K562 (cell line): ENCODE data around the gene HMOX1.

Experiments used
- ARID2 ChIP-seq: fragments of 450-650 bp; IDR thresholded peaks from 2 replicates; pipeline ENCODE4 v1.6.1; 2017; ENCODE audit warnings: antibody characterized with exemption, mild to moderate bottlenecking
- CTCF ChIP-seq, 3 experiments: IDR thresholded peaks in 2 of 3; conservative IDR thresholded peaks in 1 of 3; 2 replicates each; pipeline ENCODE4 v1.5.1; 2011 to 2012; ENCODE audit warnings: low read length in 3 of 3, mild to moderate bottlenecking in 3 of 3, control low read depth in 2 of 3, improper control_type of control experiment in 1 of 3, inconsistent platforms in 1 of 3, low read depth in 1 of 3, mixed read lengths in 1 of 3, moderate library complexity in 1 of 3; ENCODE audit not compliant: insufficient read depth in 2 of 3
- EZH2 ChIP-seq: IDR thresholded peaks from 2 replicates; pipeline ENCODE4 v1.6.1; 2012; ENCODE audit warnings: low read depth, mild to moderate bottlenecking, inconsistent platforms, low read length, borderline replicate concordance
- JUND ChIP-seq, 2 experiments: IDR thresholded peaks; 2 replicates in 1 of 2; 3 replicates in 1 of 2; pipeline ENCODE4 v1.6.1; 2011; ENCODE audit warnings: borderline replicate concordance in 2 of 2, low read depth in 2 of 2, low read length in 2 of 2, improper control_type of control experiment in 1 of 2, missing biosample characterization in 1 of 2, missing genetic modification characterization in 1 of 2, missing genetic modification reagents in 1 of 2
- NFE2L1 ChIP-seq: fragments of 450-650 bp; IDR thresholded peaks from 2 replicates; pipeline ENCODE4 v1.6.1; 2016; ENCODE audit warnings: missing genetic modification characterization, low read depth, mild to moderate bottlenecking, missing compliant biosample characterization, moderate library complexity, borderline replicate concordance
- PREB ChIP-seq: sonication (generic); formaldehyde crosslinking; IDR thresholded peaks from 2 replicates; pipeline ENCODE4 v1.8.1; 2023; ENCODE audit warnings: mild to moderate bottlenecking, missing genetic modification reagents
- RAD51 ChIP-seq: fragments of 450-650 bp; IDR thresholded peaks from 2 replicates; pipeline ENCODE4 v1.7.1; 2016; ENCODE audit warnings: low read depth, mild to moderate bottlenecking, borderline replicate concordance
- RFX5 ChIP-seq: IDR thresholded peaks from 2 replicates; pipeline ENCODE4 v1.6.1; 2011; ENCODE audit warnings: low read depth, mild to moderate bottlenecking, improper control_type of control experiment, low read length

DNA sequence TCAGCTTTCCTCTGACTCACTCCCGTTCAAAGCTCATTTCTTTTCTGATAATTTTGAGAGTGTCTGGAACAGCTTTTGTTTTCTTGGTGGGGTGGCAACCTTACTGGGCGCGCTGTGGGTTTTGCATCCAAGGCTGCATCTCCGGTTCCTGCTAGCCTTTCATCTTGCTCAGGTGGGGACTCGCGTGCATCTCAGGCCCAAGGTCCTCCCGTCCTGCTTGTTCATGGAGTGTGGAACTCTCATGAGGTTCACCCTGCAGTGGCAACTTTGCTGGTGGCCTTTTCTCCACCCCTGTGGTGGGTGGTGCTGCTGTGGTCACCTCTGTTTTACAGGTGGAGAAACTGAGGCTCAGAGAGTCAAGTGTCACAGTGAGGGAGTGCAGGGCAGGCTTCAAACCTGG, 44.6 kb downstream of the HMOX1 start:
- TF ChIP-seq PREB (CRISPR knock-in tag) (no peak), CTCF (IDR thresholded peaks at IDR 0.05 in 2 of 3, conservative IDR thresholded peaks at IDR 0.05 in 1 of 3; ENCODE audit: insufficient read depth in 2 of 3, low read depth in 1 of 3, low read length in 3 of 3) (no peak), NFE2L1 (tag) (no peak), JUND (IDR thresholded peaks at IDR 0.05; ENCODE audit: borderline replicate concordance, low read depth, low read length) (no peak), JUND (tag; IDR thresholded peaks at IDR 0.05; ENCODE audit: borderline replicate concordance, low read depth, low read length) (no peak), ARID2 (no peak), RFX5 (no peak), RAD51 (no peak), EZH2 (no peak)
